NCI-H2171 (cell line): ENCODE measurements around the gene ANO1.

Source experiments
- DNase-seq: peaks from one replicate; lab custom pipeline; 2025; lab: John Stamatoyannopoulos, UW

Gene ANO1

DNA sequence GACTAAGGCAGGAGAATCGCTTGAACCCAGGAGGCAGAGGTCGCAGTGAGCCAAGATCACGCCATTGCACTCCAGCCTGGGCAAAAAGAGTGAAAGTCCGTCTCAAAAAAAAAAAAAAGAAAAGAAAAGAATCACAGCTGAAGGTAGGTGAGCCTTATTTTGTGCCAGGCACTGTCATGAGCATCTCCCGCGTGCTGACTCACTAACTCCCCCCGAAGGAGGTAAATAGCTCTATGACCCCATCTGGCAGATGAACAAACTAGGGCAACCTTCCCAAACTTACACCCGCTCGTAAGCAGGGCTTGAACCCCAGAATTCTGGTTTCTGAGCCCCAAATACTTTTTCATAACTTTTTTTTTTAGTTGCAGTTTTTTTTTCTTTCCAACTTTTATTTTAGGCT, 60.3 kb downstream of the ANO1 start:
- DNase-seq: no peak

DNA sequence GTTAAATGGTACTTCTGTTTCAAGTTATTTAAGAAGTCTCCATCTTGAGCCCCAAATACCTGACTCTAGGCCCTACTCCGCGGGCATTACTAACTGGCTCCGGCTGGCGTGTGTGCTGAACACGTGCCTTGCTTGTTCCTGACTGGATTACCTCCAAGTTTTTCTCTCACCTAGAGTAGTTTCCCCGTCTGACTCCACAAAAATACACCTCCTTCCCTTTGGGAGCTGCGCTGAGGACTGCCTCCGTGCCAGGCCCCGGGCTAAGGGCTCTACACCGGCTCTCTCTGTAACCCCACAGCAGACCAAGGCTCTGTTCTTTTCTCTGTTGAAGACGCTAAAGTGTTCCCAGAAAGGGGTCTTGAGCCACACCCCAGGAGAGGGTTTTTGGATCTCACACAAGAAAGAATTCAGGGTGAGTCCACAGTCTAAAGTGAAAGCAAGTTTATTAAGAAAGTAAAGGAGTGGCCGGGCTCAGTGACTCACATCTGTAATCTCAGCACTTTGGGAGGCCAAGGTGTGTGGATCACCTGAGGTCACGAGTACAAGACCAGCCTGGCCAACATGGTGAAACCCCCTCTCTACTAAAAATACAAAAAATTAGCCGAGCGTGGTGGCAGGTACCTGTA, 61.8 kb downstream of the ANO1 start:
- DNase-seq: no peak

GRCh38 chr11:70140711-70141485, 62.8 kb downstream of the ANO1 start:
- DNase-seq: no peak

DNA sequence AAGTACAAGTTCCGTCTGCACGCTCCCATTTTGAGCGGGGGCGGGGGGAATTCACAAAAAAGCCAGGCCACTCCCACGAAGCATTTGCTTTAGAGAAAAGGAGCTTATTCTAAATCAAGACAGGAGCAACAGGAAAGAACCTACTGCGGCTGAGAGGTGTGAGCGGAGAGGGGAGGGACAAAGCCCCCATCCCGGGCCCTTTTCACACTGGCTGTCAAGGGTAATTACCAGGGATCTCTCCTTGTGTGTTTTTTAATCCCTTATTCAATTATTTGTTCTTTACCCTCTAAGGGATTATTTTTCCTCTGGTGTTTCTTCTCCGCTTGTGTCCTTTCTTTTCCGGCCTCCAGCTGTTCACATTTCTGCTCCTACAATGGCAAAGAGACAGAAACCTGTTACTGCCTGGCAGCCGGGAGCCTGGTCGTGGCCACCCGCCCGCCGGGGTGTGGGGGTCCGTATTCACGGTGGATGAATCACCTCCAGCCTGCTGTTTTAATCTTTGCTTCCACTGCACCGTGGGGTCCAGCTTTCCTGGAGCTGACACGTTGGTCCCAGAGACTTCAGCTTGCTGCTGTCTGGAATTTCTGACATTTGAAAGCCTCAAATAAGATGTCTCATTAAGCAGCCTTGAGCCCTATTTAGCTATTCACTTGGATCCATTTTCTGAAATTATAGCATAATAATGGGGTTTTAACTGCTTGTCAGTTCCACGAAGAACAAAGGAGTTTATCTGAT, 63.5 kb downstream of the ANO1 start:
- no peak for DNase-seq

- DNase-seq: peak; percentile 29
Observed at GRCh38 chr11:70142221-70142875, 64.2 kb downstream of the ANO1 start.

DNA sequence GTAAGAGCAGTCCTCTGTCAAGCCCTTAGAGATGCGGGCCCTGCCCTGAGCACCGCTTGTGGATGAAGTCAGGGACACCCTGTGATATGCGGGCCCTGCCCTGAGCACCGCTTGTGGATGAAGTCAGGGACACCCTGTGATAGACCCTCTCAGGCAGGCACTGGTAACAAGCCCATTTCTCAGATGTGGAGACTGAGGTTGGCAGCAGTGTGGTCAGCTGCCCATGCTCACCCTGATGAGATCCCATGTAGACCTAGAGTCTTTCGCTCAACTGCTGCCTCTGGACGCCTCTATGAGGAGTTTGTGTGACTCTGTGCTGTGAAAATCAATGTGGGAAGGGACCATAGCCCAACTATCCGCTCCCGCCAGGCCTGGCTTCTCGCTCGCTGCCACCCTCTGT, 66.1 kb downstream of the ANO1 start:
- DNase-seq: no peak

- no peak for DNase-seq
Observed at GRCh38 chr11:70145071-70145470, 67.0 kb downstream of the ANO1 start.

- no peak for DNase-seq
Observed at GRCh38 chr11:70145841-70146240, 67.7 kb downstream of the ANO1 start.

GRCh38 chr11:70146299-70146698, 68.2 kb downstream of the ANO1 start:
- no peak for DNase-seq

DNA sequence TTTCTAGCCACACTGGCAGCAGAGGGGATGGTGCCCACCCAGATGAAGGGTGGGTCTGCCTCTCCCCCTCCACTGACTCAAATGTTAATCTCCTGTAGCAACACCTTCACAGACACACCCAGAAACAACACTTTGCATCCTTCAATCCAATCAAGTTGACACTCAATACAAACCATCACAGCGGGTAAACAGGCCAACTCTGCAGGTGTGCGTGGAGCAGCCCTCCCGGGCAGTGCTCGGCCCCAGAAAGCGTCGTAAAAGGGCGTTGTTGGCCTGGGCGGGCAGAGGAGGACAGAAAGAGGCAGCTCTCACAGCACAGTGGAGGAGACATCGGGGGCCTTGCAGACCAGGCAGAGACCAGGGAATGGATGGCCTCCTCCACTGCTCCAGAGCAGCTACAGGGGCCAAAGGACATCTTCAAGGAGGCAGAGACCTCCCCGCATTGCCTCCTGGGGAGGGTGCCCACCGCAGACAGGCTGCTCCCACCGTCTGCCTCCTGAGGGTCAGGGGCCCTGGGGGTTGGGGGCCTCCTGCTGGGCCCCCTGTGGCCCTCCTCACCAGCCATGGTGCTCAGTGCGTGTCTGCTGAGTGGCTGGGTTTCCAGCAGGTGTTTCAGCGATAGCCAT, 68.9 kb downstream of the ANO1 start:
- no peak for DNase-seq

- DNase-seq: no peak
Observed at GRCh38 chr11:70147668-70148067, 69.6 kb downstream of the ANO1 start.

- no peak for DNase-seq
Observed at GRCh38 chr11:70151671-70152070, 73.6 kb downstream of the ANO1 start.

GRCh38 chr11:70153133-70153727, 75.1 kb downstream of the ANO1 start:
- DNase-seq: no peak

- DNase-seq: no peak
Observed at GRCh38 chr11:70155386-70155785, 77.3 kb downstream of the ANO1 start.

DNA sequence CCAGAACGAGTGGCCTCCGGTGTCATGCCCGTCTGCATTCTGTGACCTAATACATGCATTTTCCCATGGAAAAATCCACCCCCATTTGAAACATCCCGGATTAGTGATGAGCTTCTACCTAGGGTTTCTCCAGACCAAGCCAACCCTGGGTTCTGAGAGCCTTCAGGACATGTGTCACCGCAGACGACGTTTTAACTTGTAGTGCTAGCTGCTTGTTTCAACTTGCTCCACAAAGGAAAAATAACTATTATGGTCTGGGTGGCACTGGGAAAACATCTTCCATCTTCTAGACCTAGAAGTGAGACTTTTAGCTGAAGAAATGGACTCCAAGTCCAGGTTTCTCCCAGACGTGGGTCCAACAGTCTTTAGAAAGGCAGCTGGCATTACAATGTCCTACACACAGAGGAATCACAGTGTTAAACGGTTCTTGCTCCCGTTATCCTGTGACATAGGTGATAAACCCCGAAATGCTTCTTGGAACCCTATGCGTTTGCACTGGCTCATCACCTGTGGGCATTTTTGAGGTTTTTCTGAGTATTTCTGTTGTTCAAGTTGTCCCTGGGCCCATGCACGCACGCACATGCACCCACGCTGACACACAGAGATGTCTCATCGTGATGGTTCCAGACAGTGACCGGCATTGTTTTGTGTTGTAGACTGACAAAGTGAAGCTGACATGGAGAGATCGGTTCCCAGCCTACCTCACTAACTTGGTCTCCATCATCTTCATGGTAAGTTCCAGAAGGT, 78.3 kb downstream of the ANO1 start:
- no peak for DNase-seq

GRCh38 chr11:70158201-70158600, 80.1 kb downstream of the ANO1 start:
- no peak for DNase-seq

GRCh38 chr11:70158757-70159389, 80.8 kb downstream of the ANO1 start:
- no peak for DNase-seq

DNA sequence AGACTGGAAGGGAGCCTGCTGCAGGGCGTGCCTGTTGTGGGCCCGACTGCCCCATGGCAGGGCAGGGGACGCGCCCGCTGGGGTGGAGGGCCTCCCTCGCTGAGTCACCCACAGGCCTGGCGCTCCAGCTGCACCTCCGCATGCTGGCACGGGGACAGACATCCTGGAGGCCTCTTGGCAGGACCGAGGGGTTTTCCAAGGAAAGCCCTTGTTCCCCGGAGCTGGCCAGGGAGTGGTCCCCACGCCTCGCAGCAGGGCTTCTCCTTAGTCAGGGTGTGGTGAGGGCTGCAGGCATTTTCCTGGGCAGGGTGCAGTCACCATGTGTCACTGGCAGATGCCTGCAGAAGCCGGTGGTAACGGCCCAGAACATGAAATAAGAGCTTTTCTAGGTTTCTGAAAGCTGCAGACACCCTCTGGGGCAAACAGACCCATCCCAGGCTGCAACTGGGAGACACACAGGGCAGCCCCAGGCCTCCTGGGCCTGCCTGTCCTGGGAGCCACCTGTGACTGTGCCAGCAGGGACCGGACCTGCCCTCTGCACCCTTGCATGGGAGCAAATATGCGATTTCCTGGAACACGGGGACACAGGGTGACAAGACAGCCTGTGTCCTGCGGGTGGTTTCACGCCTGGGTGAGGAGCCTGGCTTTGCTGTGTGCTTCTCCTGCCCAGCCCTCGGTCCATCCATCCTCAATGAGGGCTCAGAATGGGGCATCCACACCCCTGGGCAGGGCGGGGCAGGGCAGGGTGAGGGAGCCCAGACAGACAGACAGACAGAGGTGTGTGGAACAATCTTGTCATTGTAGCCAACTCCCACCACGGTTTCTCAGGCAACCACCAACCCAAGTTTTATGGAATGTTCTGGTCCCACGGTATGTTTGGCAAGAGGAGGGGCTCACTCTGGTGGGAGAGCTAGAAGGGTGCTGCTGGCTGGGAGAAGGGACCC, 81.8 kb downstream of the ANO1 start:
- DNase-seq: no peak

GRCh38 chr11:70161043-70161625, 83.0 kb downstream of the ANO1 start:
- DNase-seq: no peak
